GM13976 (cell line): ENCODE data around the gene SLC16A10.

Experiments used
- DNase-seq: peaks from one replicate; pipeline ENCODE4 v3.0.0; 2012; ENCODE audit warnings: low spot score
- CTCF ChIP-seq: IDR thresholded peaks from 2 replicates; pipeline ENCODE4 v1.5.1; 2012; ENCODE audit warnings: borderline replicate concordance, mild to moderate bottlenecking; ENCODE audit not compliant: insufficient read depth; ENCODE audit errors: extremely low read depth, missing control alignments, control extremely low read depth
- in situ Hi-C: fragments of 300-500 bp; cut with MboI; formaldehyde crosslinking; loops from one replicate; pipeline ENCODE4 v1.12.0; 2022; ENCODE audit warnings: low sequenced_read_pairs, mixed read lengths, inconsistent platforms; ENCODE audit not compliant: unreplicated experiment

SLC16A10 gene

GRCh38 chr6:111114482-111114881 is 27.2 kb downstream of the SLC16A10 start:
- no peak for TF ChIP-seq CTCF
- DNase-seq = no peak
- in situ Hi-C loops = no loop called here

- in situ Hi-C loops = no loop called here
- DNase-seq = no peak
- TF ChIP-seq CTCF = no peak
Observed at GRCh38 chr6:111118826-111119225, 31.5 kb downstream of the SLC16A10 start.

- in situ Hi-C loops = no loop called here
- no peak for TF ChIP-seq CTCF
- no peak for DNase-seq
Observed at GRCh38 chr6:111119571-111120329, 32.4 kb downstream of the SLC16A10 start.

- no peak for DNase-seq
- no peak for TF ChIP-seq CTCF
- in situ Hi-C loops = no loop called here
Observed at GRCh38 chr6:111121789-111122350, 34.6 kb downstream of the SLC16A10 start.

- DNase-seq = peak; percentile 43
- TF ChIP-seq CTCF = no peak
- in situ Hi-C loops = no loop called here
Observed at GRCh38 chr6:111122458-111123286, 35.4 kb downstream of the SLC16A10 start.

GRCh38 chr6:111124406-111124805 is 37.1 kb downstream of the SLC16A10 start:
- in situ Hi-C loops = no loop called here
- no peak for DNase-seq
- no peak for TF ChIP-seq CTCF
